Thoracic aorta (tissue), 2 donors: Measurements from ENCODE around the gene ELOVL1. TPM values are rescaled to one million over a fixed set of nuclear protein-coding genes. Genes with fewer than 3 reads are reported as not detected.

ENCODE experiments used
- ATAC-seq: fragments of 150-250 bp; one replicate; pipeline ENCODE4 v1.8.0; 2017; ENCODE audit warnings: low read depth; ENCODE audit not compliant: insufficient number of reproducible peaks, low FRiP score
- DNase-seq: peaks from one replicate; pipeline ENCODE4 v3.0.0-alpha.2; 2020; ENCODE audit warnings: low spot score
- H3K27ac ChIP-seq, 2 donors: fragments of 200-600 bp; sonication (generic); 1 replicate in 1 of 2; 2 replicates in 1 of 2; pipeline ENCODE4 v1.5.1; 2016; ENCODE audit warnings: mild to moderate bottlenecking in 2 of 2, moderate library complexity in 2 of 2
- H3K27me3 ChIP-seq: fragments of 200-600 bp; sonication (generic); replicated peaks from 2 replicates; pipeline ENCODE4 v1.6.0; 2016; ENCODE audit warnings: mild to moderate bottlenecking; ENCODE audit not compliant: insufficient read depth
- H3K36me3 ChIP-seq: fragments of 200-600 bp; sonication (generic); one replicate; pipeline ENCODE4 v1.5.1; 2016
- H3K4me1 ChIP-seq, 2 donors: fragments of 200-600 bp; sonication (generic); 1 replicate in 1 of 2; 2 replicates in 1 of 2; pipeline versions ENCODE4 v1.5.1 to v1.6.0; 2016; ENCODE audit warnings: low read depth in 2 of 2, mild to moderate bottlenecking in 1 of 2; ENCODE audit not compliant: control insufficient read depth in 1 of 2
- H3K4me3 ChIP-seq: fragments of 200-600 bp; sonication (generic); 2 replicates; pipeline ENCODE4 v1.5.1; 2016; ENCODE audit warnings: mild to moderate bottlenecking
- H3K9me3 ChIP-seq: fragments of 200-600 bp; sonication (generic); 2 replicates; pipeline ENCODE4 v1.5.1; 2016
- total RNA-seq, 2 donors: library from RNA; depleted of rRNA; stranded (reverse); fragments of >200 nt; gene quantifications; one replicate each; pipeline versions ENCODE4 v1.1.0 to v1.2.3, GENCODE V29; 2016
- TF ChIP-seq, protein P1 (sequence below): fragments of 200-600 bp; sonication (generic); IDR thresholded peaks from one replicate; pipeline ENCODE4 v1.5.1; 2019; ENCODE audit warnings: antibody characterized with exemption

ELOVL1 gene
- total RNA-seq, 2 donors from 2014 or later, result 36.3 to 40.8 TPM

DNA sequence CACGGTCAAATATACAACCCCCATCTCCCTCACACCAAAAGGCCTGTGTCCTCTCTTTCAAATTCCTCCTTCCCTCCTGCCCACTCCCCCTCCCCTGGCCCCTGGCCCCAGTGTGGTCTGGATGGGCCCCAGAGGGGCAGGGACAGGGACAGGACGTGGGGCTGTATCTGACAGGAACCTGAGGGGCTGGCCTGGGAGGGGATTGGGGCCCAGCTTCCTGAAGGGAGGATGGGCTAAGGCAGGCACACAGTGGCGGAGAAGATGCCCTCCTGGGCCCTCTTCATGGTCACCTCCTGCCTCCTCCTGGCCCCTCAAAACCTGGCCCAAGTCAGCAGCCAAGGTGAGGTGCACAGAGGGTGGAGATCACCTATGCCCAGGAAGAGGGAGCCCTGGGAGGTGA lies 30.2 kb downstream of the ELOVL1 start, which contains the start of gene MPL:
Gene MPL (plus strand): TSS at position 231 of the 400 bp plus-strand sequence. CDS start 31 bp downstream, at position 262.
- no peak within 1 kb of the TSS for H3K27ac ChIP-seq
- ATAC-seq (no peak), DNase-seq (no peak)
- H3K9me3 ChIP-seq, result no peaks in the 10 kb centered on the region
- H3K27me3 ChIP-seq, result no peaks in the 10 kb centered on the region
- no peaks in the 10 kb centered on the region for H3K4me1 ChIP-seq
- no peaks in the 10 kb centered on the region for H3K36me3 ChIP-seq
- TF ChIP-seq, protein P1, sequence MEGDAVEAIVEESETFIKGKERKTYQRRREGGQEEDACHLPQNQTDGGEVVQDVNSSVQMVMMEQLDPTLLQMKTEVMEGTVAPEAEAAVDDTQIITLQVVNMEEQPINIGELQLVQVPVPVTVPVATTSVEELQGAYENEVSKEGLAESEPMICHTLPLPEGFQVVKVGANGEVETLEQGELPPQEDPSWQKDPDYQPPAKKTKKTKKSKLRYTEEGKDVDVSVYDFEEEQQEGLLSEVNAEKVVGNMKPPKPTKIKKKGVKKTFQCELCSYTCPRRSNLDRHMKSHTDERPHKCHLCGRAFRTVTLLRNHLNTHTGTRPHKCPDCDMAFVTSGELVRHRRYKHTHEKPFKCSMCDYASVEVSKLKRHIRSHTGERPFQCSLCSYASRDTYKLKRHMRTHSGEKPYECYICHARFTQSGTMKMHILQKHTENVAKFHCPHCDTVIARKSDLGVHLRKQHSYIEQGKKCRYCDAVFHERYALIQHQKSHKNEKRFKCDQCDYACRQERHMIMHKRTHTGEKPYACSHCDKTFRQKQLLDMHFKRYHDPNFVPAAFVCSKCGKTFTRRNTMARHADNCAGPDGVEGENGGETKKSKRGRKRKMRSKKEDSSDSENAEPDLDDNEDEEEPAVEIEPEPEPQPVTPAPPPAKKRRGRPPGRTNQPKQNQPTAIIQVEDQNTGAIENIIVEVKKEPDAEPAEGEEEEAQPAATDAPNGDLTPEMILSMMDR, result no peak
- no peak within 1 kb of the TSS for H3K4me3 ChIP-seq

DNA sequence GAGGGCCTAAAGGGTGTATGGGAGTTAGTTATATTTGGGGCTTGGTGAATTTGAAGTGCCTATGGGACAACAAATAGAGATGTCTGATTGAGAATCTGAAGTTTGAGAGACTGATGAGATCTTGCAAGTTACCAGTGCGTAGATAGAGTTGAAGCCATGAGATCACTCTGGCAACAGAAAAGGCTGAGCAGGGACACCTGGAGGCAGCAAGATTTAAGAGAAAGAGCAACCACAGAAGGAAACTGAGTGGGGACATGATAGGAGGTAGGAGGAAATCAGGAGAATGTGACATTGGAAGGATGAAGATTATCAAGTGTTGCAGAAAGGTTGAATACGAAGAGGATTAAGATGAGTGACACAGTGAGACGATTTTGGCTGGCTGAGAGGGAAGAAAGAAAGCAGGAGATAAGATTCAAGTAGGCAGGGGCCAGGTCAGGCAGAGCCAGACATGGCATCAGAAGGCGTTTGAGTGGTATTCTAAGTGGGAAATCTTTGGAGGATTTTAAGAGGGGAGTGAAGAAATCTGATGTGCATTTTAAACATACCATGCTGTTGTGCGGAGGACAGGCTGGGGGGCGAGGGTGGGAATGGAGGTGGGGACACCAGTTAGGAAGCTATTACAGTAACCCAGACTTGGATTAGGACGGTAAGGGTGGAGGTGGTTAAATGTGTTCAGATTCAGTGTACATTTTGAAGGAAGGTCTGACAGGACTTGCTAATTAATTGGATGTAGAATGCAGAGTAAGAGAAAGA lies 33.2 kb downstream of the ELOVL1 start:
- DNase-seq, result no peak
- Histone ChIP-seq H3K27me3 (no peaks in the 10 kb centered on the region), H3K36me3 (no peaks in the 10 kb centered on the region), H3K4me3 (no peak overlapping the region), H3K9me3 (no peaks in the 10 kb centered on the region), H3K27ac (no peak overlapping the region), H3K4me1 (peaks cover 0 to 6% of the 10 kb centered on the region in 2 donors)
- TF ChIP-seq, protein P1, result no peak
- no peak for ATAC-seq

DNA sequence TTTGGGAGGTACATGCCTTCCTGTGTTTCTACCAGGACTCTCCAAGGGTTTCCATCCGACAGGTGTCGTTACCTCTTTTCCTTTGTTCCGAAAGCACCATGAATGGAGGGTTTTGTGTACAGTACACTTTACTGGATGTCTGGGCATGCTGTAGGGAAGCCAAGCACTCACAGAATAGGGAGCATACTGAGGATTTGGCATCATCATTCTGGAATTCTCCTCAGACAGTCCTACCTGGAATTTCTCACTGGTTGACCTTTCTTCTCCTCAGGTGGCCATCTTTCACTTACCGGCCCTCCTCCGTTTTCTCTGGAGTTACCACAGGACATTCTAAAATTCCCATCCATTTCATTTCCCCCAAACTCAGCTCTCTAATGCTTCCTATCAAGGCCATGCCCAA lies 36.1 kb downstream of the ELOVL1 start:
- Histone ChIP-seq H3K27ac (no peak overlapping the region), H3K4me1 (peaks cover 0 to 6% of the 10 kb centered on the region in 2 donors), H3K36me3 (no peaks in the 10 kb centered on the region), H3K27me3 (no peaks in the 10 kb centered on the region), H3K4me3 (no peak overlapping the region), H3K9me3 (peaks cover 4% of the 10 kb centered on the region)
- TF ChIP-seq, protein P1, result no peak
- no peak for ATAC-seq
- DNase-seq, result no peak

DNA sequence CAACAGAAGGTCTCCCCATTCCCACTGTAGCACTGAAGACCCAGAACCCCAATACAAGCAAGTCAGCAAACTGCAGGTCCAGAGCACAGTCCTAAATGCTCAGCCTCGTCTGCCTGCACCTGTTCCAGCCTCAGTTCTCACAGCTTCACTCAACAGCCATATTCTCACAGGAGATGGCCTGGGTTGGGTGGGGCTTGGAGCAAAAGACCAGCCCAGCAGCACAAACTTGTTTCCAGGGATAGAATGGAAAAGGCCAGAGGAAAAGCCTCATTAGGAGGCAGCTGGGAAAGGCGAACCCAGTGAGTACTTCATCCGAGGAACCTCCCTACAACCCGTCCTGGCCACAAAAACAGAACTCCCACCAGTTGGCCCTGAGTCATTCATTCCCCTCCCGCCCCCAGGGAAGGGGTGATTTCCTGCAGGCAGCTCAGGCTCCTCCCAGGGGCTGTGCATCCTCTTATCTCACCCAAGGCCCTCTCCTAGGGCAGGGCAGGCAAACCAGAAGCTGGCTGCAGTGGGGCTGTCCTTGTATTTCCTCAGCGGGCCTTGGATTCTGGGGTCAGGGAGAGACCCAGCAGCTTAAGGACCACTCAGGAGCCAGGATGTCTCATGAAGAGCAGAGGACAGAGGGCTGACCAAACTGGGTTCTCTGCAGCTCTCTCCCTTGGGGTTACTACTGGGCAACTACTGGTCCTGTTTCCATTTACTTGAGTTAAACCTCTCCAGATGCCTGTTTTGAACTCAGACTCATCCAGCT lies 37.6 kb downstream of the ELOVL1 start:
- no peak overlapping the region for H3K27ac ChIP-seq
- ATAC-seq, result no peak
- peak; percentile 19 for DNase-seq

More for the DNA sequence above, 37.6 kb downstream of the ELOVL1 start:
- no peaks in the 10 kb centered on the region for H3K27me3 ChIP-seq
- peaks cover 4% of the 10 kb centered on the region for H3K9me3 ChIP-seq
- H3K4me1 ChIP-seq, result peaks cover 0 to 6% of the 10 kb centered on the region in 2 donors
- no peak overlapping the region for H3K4me3 ChIP-seq
- TF ChIP-seq, protein P1, result no peak
- H3K36me3 ChIP-seq, result no peaks in the 10 kb centered on the region
